ENCODE data around the gene SSPN. TPM values are rescaled to one million over a fixed set of nuclear protein-coding genes. Genes with fewer than 3 reads are reported as not detected.
A peak's percentile ranks its signal among the peaks of the same experiment; 100 is the strongest.

The SSPN gene, protein sequence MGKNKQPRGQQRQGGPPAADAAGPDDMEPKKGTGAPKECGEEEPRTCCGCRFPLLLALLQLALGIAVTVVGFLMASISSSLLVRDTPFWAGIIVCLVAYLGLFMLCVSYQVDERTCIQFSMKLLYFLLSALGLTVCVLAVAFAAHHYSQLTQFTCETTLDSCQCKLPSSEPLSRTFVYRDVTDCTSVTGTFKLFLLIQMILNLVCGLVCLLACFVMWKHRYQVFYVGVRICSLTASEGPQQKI
- total RNA-seq (2022), result 0.17 and 0.21 TPM in 2 replicates
- Bru-seq, nascent RNA, result percentile 13 among the genes with signal in this experiment
- BruChase-seq, experiment 1, labeled RNA remaining after a 6-hour chase, result percentile 16 among the genes with signal in this experiment
- percentile 17 among the genes with signal in this experiment for BruChase-seq, experiment 2, labeled RNA remaining after a 2-hour chase
- long read RNA-seq, result 0 reads

DNA sequence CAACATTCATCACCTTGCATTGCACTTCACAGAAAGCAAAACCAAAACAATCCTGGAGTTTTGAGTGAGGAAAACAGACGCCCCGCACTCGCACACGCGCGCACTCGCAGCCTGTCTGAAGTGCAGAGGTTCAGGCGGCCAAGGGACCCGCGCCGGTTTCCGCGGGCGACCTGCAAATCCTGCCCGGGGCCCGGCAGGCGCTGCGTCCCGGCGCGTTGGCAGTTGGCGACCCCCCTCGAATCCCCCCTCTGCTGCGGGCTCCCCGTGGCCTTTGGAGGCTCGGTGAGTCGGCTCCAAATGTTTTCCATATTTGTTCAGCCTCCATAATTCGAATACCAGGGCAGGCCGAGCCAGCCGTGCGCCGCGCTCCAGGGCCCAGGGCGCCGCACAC, at the start of gene SSPN:
Gene SSPN, plus strand, starts transcription at position 324 of the 391 bp plus-strand sequence. CDS start 100 bp downstream, outside the sequence.
- DNase-seq (ENCODE audit: unreplicated experiment), result no peak
- Mint-ChIP-seq H3K27me3 (ENCODE audit: insufficient read depth, unreplicated experiment) (no peaks in the 10 kb centered on the region), H3K4me1 (ENCODE audit: insufficient read depth, unreplicated experiment) (peaks cover 10% of the 10 kb centered on the region), H3K4me3 (ENCODE audit: unreplicated experiment) (no peak within 1 kb of the TSS), H3K27ac (ENCODE audit: low read depth, unreplicated experiment) (no peak within 1 kb of the TSS), H3K36me3 (ENCODE audit: insufficient read depth, unreplicated experiment) (no peaks in the 10 kb centered on the region), H3K9me3 (ENCODE audit: unreplicated experiment) (no peaks in the 10 kb centered on the region)
- BruUV-seq (replicated peaks), result no TSS peak
- ChIA-PET CTCF (no interaction called here), POLR2A (interaction anchor here (1.1 kb wide), 1 partner anchor 10 kb away, joined by 3 read pairs; no protein-coding TSS in a partner anchor)
- TF ChIP-seq, protein P1, sequence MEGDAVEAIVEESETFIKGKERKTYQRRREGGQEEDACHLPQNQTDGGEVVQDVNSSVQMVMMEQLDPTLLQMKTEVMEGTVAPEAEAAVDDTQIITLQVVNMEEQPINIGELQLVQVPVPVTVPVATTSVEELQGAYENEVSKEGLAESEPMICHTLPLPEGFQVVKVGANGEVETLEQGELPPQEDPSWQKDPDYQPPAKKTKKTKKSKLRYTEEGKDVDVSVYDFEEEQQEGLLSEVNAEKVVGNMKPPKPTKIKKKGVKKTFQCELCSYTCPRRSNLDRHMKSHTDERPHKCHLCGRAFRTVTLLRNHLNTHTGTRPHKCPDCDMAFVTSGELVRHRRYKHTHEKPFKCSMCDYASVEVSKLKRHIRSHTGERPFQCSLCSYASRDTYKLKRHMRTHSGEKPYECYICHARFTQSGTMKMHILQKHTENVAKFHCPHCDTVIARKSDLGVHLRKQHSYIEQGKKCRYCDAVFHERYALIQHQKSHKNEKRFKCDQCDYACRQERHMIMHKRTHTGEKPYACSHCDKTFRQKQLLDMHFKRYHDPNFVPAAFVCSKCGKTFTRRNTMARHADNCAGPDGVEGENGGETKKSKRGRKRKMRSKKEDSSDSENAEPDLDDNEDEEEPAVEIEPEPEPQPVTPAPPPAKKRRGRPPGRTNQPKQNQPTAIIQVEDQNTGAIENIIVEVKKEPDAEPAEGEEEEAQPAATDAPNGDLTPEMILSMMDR (IDR thresholded peaks at IDR 0.05; ENCODE audit: unreplicated experiment), result no peak
- intact Hi-C loops (cut with micrococcal nuclease), result no loop called here

DNA sequence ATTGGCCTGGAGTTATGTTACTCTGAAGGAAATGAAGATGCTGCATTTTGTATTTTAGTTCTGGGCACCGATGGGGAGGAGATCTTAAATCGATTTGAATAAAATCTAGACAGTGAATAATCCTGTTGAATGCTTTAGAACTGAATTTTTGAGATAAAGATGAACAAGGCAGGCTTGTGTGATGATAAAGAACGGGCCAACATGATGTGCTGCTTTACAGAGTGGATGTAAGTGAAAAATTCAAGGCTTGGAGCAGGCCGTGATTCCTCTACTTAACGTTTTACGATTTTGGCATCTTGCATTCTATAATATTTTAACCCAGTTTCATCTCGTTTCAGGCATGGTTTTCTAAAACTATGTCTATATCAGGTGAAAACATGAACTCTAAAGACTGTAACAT, 47.1 kb upstream of the SSPN start:
- H3K4me3 Mint-ChIP-seq (ENCODE audit: unreplicated experiment), result no peak overlapping the region
- TF ChIP-seq, protein P1 (IDR thresholded peaks at IDR 0.05; ENCODE audit: unreplicated experiment), result no peak
- H3K27ac Mint-ChIP-seq (ENCODE audit: low read depth, unreplicated experiment), result no peak overlapping the region
- H3K9me3 Mint-ChIP-seq (ENCODE audit: unreplicated experiment), result no peaks in the 10 kb centered on the region
- H3K27me3 Mint-ChIP-seq (ENCODE audit: insufficient read depth, unreplicated experiment), result no peaks in the 10 kb centered on the region
- intact Hi-C loops (cut with micrococcal nuclease), result no loop called here
- POLR2A ChIA-PET, result interaction anchor here (1.0 kb wide), 1 partner anchor 20 kb away, joined by 3 read pairs; no protein-coding TSS in a partner anchor
- no TSS peak for BruUV-seq (replicated peaks)
- CTCF ChIA-PET, result interaction anchor here (0.6 to 1.6 kb wide), 2 partner anchors 14 to 116 kb away, joined by 3 to 4 read pairs; no protein-coding TSS in a partner anchor
- DNase-seq (ENCODE audit: unreplicated experiment), result no peak
- H3K36me3 Mint-ChIP-seq (ENCODE audit: insufficient read depth, unreplicated experiment), result no peaks in the 10 kb centered on the region
- H3K4me1 Mint-ChIP-seq (ENCODE audit: insufficient read depth, unreplicated experiment), result peaks cover 9% of the 10 kb centered on the region

DNA sequence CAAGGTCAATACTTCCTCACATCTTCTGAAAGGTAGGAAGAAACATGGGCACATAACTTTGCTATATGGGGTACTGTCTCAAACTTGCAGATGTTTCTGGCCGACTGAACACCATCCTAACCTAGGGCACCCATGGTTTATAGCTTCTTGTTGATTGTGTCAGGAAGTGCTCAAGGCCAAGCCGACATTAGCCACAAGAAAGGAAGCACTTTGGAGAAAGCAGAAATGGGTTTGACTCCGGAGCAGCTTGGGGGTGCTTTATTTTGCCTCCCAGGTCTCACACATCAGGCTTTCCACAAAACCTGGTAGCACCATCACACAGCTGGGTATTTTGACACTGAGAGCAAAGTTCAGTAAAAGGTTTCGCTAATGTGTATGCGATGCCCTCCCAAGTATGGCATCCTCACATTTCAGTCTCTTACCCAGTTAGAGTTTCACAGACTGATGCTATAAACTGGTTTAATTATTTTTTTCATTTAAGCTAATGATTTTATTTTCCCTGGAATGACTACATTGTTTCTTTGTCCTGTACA, 45.3 kb upstream of the SSPN start:
- TF ChIP-seq, protein P1 (IDR thresholded peaks at IDR 0.05; ENCODE audit: unreplicated experiment), result no peak
- intact Hi-C loops (cut with micrococcal nuclease), result loop anchor here (10.0 kb wide), 1 partner anchor 165 kb away; no protein-coding TSS in a partner anchor
- no peaks in the 10 kb centered on the region for H3K27me3 Mint-ChIP-seq (ENCODE audit: insufficient read depth, unreplicated experiment)
- no TSS peak for BruUV-seq (replicated peaks)
- CTCF ChIA-PET, result interaction anchor here (1.6 kb wide), 1 partner anchor 16 kb away, joined by 4 read pairs; no protein-coding TSS in a partner anchor
- no peak overlapping the region for H3K4me3 Mint-ChIP-seq (ENCODE audit: unreplicated experiment)
- H3K9me3 Mint-ChIP-seq (ENCODE audit: unreplicated experiment), result no peaks in the 10 kb centered on the region
- H3K27ac Mint-ChIP-seq (ENCODE audit: low read depth, unreplicated experiment), result no peak overlapping the region
- POLR2A ChIA-PET, result no interaction called here
- no peaks in the 10 kb centered on the region for H3K36me3 Mint-ChIP-seq (ENCODE audit: insufficient read depth, unreplicated experiment)
- DNase-seq (ENCODE audit: unreplicated experiment), result no peak
- H3K4me1 Mint-ChIP-seq (ENCODE audit: insufficient read depth, unreplicated experiment), result peaks cover 11% of the 10 kb centered on the region

DNA sequence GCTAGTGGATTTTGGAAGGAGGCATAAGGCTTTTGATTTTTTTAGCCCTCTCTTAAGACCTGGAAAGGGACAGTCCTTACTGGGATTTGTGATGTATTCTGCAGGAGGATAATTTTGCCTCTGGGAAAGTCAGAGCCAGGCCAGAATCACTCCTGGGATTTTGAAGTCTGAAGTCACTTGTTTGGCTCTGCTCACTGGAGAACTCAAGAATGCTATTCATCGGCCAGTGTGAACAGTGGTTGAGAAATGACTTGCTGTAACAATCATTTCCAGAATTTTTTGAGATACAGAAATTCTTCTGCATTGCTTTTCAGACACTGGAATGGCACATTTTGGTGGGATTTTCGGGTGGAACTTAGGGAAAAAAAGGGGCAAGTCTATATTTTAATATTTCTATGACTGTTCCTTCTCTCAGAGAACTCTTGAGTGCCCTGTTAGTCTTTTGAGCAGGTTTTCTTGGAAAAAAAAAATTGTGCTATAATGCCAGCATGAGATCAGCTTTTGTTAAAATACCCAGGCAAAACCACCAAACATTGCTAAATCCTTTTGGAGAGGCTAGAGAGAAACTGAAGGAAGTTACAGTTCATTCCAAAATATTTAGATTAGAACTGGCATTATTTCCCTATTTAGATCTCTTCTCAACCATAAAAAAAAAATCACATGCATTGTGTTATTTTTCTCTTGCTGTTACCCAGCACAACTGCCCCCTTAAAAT, 44.5 kb upstream of the SSPN start:
- BruUV-seq (replicated peaks), result no TSS peak
- Mint-ChIP-seq H3K36me3 (ENCODE audit: insufficient read depth, unreplicated experiment) (no peaks in the 10 kb centered on the region), H3K27ac (ENCODE audit: low read depth, unreplicated experiment) (no peak overlapping the region), H3K9me3 (ENCODE audit: unreplicated experiment) (no peaks in the 10 kb centered on the region), H3K27me3 (ENCODE audit: insufficient read depth, unreplicated experiment) (no peaks in the 10 kb centered on the region), H3K4me3 (ENCODE audit: unreplicated experiment) (no peak overlapping the region), H3K4me1 (ENCODE audit: insufficient read depth, unreplicated experiment) (peaks cover 11% of the 10 kb centered on the region)
- intact Hi-C loops (cut with micrococcal nuclease), result loop anchor here (10.0 kb wide), 1 partner anchor 164 kb away; no protein-coding TSS in a partner anchor
- POLR2A ChIA-PET, result interaction anchor here (0.7 kb wide), 1 partner anchor 27 kb away, joined by 3 read pairs; no protein-coding TSS in a partner anchor
- TF ChIP-seq, protein P1 (IDR thresholded peaks at IDR 0.05; ENCODE audit: unreplicated experiment), result no peak
- CTCF ChIA-PET, result no interaction called here
- no peak for DNase-seq (ENCODE audit: unreplicated experiment)

Measured in MCF 10A (cell line).